Measurements from ENCODE around the gene POLR2M.

Gene POLR2M

GRCh38 chr15:57735891-57736290 is 29.4 kb downstream of the POLR2M start:
- no peaks in the 10 kb centered on the region for H3K27me3 Mint-ChIP-seq
- intact Hi-C loops (cut with micrococcal nuclease), result no loop called here
- H3K4me3 Mint-ChIP-seq, result no peak overlapping the region
- no peak overlapping the region for H3K27ac Mint-ChIP-seq
- H3K9me3 Mint-ChIP-seq, result no peaks in the 10 kb centered on the region
- H3K36me3 Mint-ChIP-seq (ENCODE audit: low read depth), result no peaks in the 10 kb centered on the region
- no peaks in the 10 kb centered on the region for H3K4me1 Mint-ChIP-seq (ENCODE audit: low read depth)

GRCh38 chr15:57736591-57736990 is 30.1 kb downstream of the POLR2M start:
- Mint-ChIP-seq H3K27me3 (no peaks in the 10 kb centered on the region), H3K9me3 (no peaks in the 10 kb centered on the region), H3K36me3 (ENCODE audit: low read depth) (no peaks in the 10 kb centered on the region), H3K4me1 (ENCODE audit: low read depth) (no peaks in the 10 kb centered on the region), H3K27ac (no peak overlapping the region), H3K4me3 (no peak overlapping the region)
- intact Hi-C loops (cut with micrococcal nuclease), result no loop called here

GRCh38 chr15:57738734-57739237 is 32.3 kb downstream of the POLR2M start:
- no peaks in the 10 kb centered on the region for H3K4me1 Mint-ChIP-seq (ENCODE audit: low read depth)
- no peak overlapping the region for H3K27ac Mint-ChIP-seq
- no peaks in the 10 kb centered on the region for H3K9me3 Mint-ChIP-seq
- intact Hi-C loops (cut with micrococcal nuclease), result no loop called here
- H3K4me3 Mint-ChIP-seq, result no peak overlapping the region
- H3K27me3 Mint-ChIP-seq, result no peaks in the 10 kb centered on the region
- no peaks in the 10 kb centered on the region for H3K36me3 Mint-ChIP-seq (ENCODE audit: low read depth)

GRCh38 chr15:57740048-57740447 is 33.5 kb downstream of the POLR2M start:
- H3K27ac Mint-ChIP-seq, result no peak overlapping the region
- no peaks in the 10 kb centered on the region for H3K36me3 Mint-ChIP-seq (ENCODE audit: low read depth)
- H3K27me3 Mint-ChIP-seq, result no peaks in the 10 kb centered on the region
- no peaks in the 10 kb centered on the region for H3K4me1 Mint-ChIP-seq (ENCODE audit: low read depth)
- no peaks in the 10 kb centered on the region for H3K9me3 Mint-ChIP-seq
- H3K4me3 Mint-ChIP-seq, result no peak overlapping the region
- intact Hi-C loops (cut with micrococcal nuclease), result loop anchor here (10.0 kb wide), 1 partner anchor 335 kb away; no protein-coding TSS in a partner anchor

- intact Hi-C loops (cut with micrococcal nuclease), result loop anchor here (10.0 kb wide), 1 partner anchor 334 kb away; no protein-coding TSS in a partner anchor
- Mint-ChIP-seq H3K36me3 (ENCODE audit: low read depth) (no peaks in the 10 kb centered on the region), H3K27me3 (no peaks in the 10 kb centered on the region), H3K27ac (no peak overlapping the region), H3K4me1 (ENCODE audit: low read depth) (no peaks in the 10 kb centered on the region), H3K4me3 (no peak overlapping the region), H3K9me3 (no peaks in the 10 kb centered on the region)
These were observed 34.6 kb downstream of the POLR2M start for GRCh38 chr15:57741089-57741488.

- H3K27me3 Mint-ChIP-seq, result no peaks in the 10 kb centered on the region
- H3K4me1 Mint-ChIP-seq (ENCODE audit: low read depth), result peaks cover 8% of the 10 kb centered on the region
- intact Hi-C loops (cut with micrococcal nuclease), result loop anchor here (10.0 kb wide), 1 partner anchor 331 kb away; no protein-coding TSS in a partner anchor
- no peak overlapping the region for H3K27ac Mint-ChIP-seq
- H3K4me3 Mint-ChIP-seq, result no peak overlapping the region
- no peaks in the 10 kb centered on the region for H3K9me3 Mint-ChIP-seq
- H3K36me3 Mint-ChIP-seq (ENCODE audit: low read depth), result no peaks in the 10 kb centered on the region
These were observed 36.9 kb downstream of the POLR2M start for GRCh38 chr15:57743424-57743823.

- peaks cover 2% of the 10 kb centered on the region for H3K27me3 Mint-ChIP-seq
- H3K4me3 Mint-ChIP-seq, result peak overlapping the region; percentile 47
- H3K36me3 Mint-ChIP-seq (ENCODE audit: low read depth), result no peaks in the 10 kb centered on the region
- intact Hi-C loops (cut with micrococcal nuclease), result loop anchor here (10.0 kb wide), 1 partner anchor 328 kb away; no protein-coding TSS in a partner anchor
- no peaks in the 10 kb centered on the region for H3K9me3 Mint-ChIP-seq
- peaks cover 8% of the 10 kb centered on the region for H3K4me1 Mint-ChIP-seq (ENCODE audit: low read depth)
- peak overlapping the region; percentile 31 for H3K27ac Mint-ChIP-seq
These were observed 40.3 kb downstream of the POLR2M start for GRCh38 chr15:57746786-57747185.

DNA sequence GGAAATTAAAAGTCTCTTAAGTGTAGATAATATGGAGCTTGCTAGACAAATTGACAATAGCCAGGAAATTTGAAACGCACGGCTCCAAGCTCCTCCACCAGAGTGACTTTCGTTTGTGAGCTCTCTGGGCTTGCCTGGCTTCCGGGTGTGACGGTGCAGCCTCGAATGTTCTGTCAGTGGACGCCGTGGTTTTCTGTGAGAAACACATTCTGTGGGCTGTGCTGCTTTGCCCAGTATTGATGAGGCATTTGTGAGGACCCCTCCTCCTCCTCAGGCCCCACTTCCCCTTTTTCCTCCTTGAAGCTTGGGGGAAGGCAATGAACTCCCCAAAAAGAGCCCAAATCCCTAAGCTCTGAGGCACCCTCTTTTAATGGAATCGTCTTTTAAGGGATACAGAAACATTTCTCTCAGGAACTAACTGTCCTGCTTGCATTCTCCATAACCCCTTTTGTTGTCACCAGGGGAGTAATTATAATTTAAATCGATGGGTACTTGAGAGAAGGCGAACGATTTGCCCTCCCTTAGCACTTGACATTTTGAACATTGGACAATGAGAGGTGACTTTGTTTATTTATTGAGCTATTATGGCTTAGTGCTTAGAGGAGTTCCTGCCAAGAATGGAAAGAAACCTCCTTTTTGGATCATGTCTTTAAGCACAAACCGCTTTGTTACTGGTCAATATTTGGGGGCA is 40.8 kb downstream of the POLR2M start:
- Mint-ChIP-seq H3K4me1 (ENCODE audit: low read depth) (peaks cover 8% of the 10 kb centered on the region), H3K27me3 (peaks cover 2% of the 10 kb centered on the region), H3K4me3 (peak overlapping the region; percentile 47), H3K9me3 (no peaks in the 10 kb centered on the region), H3K27ac (peak overlapping the region; percentile 31), H3K36me3 (ENCODE audit: low read depth) (no peaks in the 10 kb centered on the region)
- intact Hi-C loops (cut with micrococcal nuclease), result loop anchor here (10.0 kb wide), 1 partner anchor 327 kb away; no protein-coding TSS in a partner anchor

DNA sequence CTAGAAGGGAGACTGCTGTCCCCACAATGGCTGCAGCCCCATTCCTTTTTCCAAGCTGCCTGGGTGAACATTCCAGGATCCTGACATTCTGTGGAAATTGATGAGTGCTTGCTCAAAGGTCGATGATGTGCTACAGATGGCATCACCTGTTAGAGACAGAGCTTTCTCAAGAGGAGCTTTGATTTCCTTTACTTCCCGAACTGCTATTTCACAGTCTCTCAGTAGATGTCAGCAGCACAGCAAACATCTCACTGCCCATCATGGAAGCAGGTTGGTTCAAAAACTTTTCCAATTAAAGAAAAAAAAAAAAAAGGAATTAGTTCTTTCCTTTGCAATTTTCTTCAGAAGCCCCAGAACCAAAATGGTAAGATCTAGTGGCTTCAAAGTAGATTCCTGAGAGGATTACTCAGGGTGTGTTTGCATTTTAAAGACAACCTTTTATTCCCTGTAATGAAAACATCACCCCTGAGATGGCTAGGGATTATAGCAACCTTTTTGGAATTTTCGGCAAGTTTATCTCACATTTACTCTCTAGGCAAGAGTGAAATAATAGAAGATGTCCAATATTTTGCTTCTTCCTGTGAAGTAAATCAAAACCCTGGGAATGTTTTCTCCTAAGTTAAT is 44.8 kb downstream of the POLR2M start:
- no peaks in the 10 kb centered on the region for H3K36me3 Mint-ChIP-seq (ENCODE audit: low read depth)
- H3K9me3 Mint-ChIP-seq, result no peaks in the 10 kb centered on the region
- no peak overlapping the region for H3K4me3 Mint-ChIP-seq
- H3K27ac Mint-ChIP-seq, result no peak overlapping the region
- intact Hi-C loops (cut with micrococcal nuclease), result loop anchor here (1.0 kb wide), 1 partner anchor 110 kb away; no protein-coding TSS in a partner anchor
- peaks cover 8% of the 10 kb centered on the region for H3K4me1 Mint-ChIP-seq (ENCODE audit: low read depth)
- peaks cover 2% of the 10 kb centered on the region for H3K27me3 Mint-ChIP-seq

DNA sequence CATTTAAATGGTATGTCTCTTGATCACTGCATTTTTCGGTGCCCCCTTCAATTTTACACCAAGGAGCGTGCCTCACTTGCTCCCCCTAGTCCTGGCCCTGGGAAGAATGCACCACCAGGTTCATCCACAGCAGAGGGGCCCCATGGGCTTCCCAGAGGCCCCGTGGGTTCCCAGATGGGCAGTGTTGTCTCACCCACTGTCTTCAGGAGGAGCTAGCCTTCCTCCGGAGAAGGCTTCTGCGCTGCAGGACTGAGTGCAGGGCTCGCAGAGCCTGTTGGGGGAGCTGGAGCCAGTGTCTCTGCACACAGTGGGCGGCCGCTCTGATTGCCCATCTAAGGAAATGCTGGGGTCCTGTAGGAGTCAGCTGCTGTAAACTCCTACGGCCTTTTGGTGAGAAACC is 45.9 kb downstream of the POLR2M start:
- Mint-ChIP-seq H3K4me1 (ENCODE audit: low read depth) (no peaks in the 10 kb centered on the region), H3K36me3 (ENCODE audit: low read depth) (no peaks in the 10 kb centered on the region), H3K27ac (no peak overlapping the region), H3K9me3 (no peaks in the 10 kb centered on the region), H3K27me3 (peaks cover 2% of the 10 kb centered on the region), H3K4me3 (no peak overlapping the region)
- intact Hi-C loops (cut with micrococcal nuclease), result no loop called here

GRCh38 chr15:57752840-57753239 is 46.3 kb downstream of the POLR2M start:
- Mint-ChIP-seq H3K36me3 (ENCODE audit: low read depth) (no peaks in the 10 kb centered on the region), H3K27me3 (peaks cover 2% of the 10 kb centered on the region), H3K9me3 (no peaks in the 10 kb centered on the region), H3K27ac (no peak overlapping the region), H3K4me1 (ENCODE audit: low read depth) (no peaks in the 10 kb centered on the region), H3K4me3 (no peak overlapping the region)
- intact Hi-C loops (cut with micrococcal nuclease), result no loop called here

DNA sequence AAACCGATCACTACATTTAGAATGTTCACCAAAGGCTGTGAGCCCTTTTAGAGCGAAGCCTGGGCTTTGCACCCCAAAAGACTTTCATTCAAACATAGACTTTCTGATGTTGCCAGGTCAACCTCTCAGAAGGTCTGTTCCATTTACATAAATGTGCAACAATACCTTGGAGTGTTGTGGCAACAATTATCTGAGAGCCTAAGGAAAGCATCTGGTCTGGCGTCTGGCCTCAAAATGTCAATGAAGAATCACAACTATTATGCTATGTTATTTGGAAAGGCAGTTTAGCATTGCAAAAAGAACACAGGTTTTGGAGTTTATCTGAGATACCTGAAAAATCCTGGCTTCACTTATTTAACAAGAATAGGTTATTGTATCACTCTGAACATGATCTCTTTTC is 50.0 kb downstream of the POLR2M start:
- H3K27me3 Mint-ChIP-seq, result no peaks in the 10 kb centered on the region
- intact Hi-C loops (cut with micrococcal nuclease), result no loop called here

GRCh38 chr15:57758560-57758959 is 52.0 kb downstream of the POLR2M start:
- Mint-ChIP-seq H3K36me3 (ENCODE audit: low read depth) (no peaks in the 10 kb centered on the region), H3K27me3 (peaks cover 4% of the 10 kb centered on the region), H3K4me3 (no peak overlapping the region), H3K9me3 (no peaks in the 10 kb centered on the region), H3K27ac (no peak overlapping the region), H3K4me1 (ENCODE audit: low read depth) (no peaks in the 10 kb centered on the region)
- intact Hi-C loops (cut with micrococcal nuclease), result no loop called here

More for the DNA sequence above, 50.0 kb downstream of the POLR2M start:
- no peak overlapping the region for H3K4me3 Mint-ChIP-seq
- H3K27ac Mint-ChIP-seq, result no peak overlapping the region
- no peaks in the 10 kb centered on the region for H3K9me3 Mint-ChIP-seq
- H3K4me1 Mint-ChIP-seq (ENCODE audit: low read depth), result no peaks in the 10 kb centered on the region
- H3K36me3 Mint-ChIP-seq (ENCODE audit: low read depth), result no peaks in the 10 kb centered on the region

DNA sequence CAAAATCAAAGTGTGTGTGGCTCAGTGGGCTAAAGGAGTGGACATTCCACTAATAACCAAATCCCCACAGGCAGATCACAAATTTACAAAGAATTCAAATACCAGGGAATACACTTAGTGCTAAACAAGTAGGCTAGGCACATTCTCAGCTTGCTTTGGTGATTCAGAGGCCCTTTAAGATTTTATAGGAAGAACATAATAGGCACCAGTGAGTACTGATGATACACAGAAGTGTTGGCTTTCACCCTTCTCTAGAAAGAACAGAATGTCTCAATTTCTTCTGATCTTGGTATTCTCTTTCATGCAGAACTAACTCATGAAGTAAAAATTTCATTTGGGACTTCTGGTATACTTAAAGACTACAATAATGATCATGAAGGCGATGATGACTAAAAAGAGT is 55.0 kb downstream of the POLR2M start:
- no peaks in the 10 kb centered on the region for H3K36me3 Mint-ChIP-seq (ENCODE audit: low read depth)
- H3K27ac Mint-ChIP-seq, result no peak overlapping the region
- H3K4me3 Mint-ChIP-seq, result no peak overlapping the region
- no peaks in the 10 kb centered on the region for H3K4me1 Mint-ChIP-seq (ENCODE audit: low read depth)
- intact Hi-C loops (cut with micrococcal nuclease), result no loop called here
- peaks cover 5% of the 10 kb centered on the region for H3K27me3 Mint-ChIP-seq
- no peaks in the 10 kb centered on the region for H3K9me3 Mint-ChIP-seq
